Neuronal stem cell (in vitro differentiated cells): ENCODE data around the gene JAG2.

Experiments used
- DNase-seq: peaks from one replicate; pipeline ENCODE4 v3.0.0-alpha.2; 2013; ENCODE audit warnings: low spot score
- H2AFZ ChIP-seq: one replicate; pipeline ENCODE4 v1.6.1; 2013; ENCODE audit warnings: mild to moderate bottlenecking, low read length, inconsistent platforms
- H2AK5ac ChIP-seq: 2 replicates; pipeline ENCODE4 v1.6.1; 2013; ENCODE audit warnings: low read depth, mild to moderate bottlenecking, inconsistent platforms, low read length, moderate library complexity, mixed read lengths
- H2BK120ac ChIP-seq: 2 replicates; pipeline ENCODE4 v1.6.1; 2013; ENCODE audit warnings: low read depth, mild to moderate bottlenecking, inconsistent platforms, low read length, moderate library complexity, mixed read lengths
- H2BK12ac ChIP-seq: one replicate; pipeline ENCODE4 v1.6.1; 2013; ENCODE audit warnings: low read length, inconsistent platforms
- H2BK15ac ChIP-seq: 2 replicates; pipeline ENCODE4 v1.6.1; 2013; ENCODE audit warnings: mild to moderate bottlenecking, low read length, inconsistent platforms, mixed read lengths
- H2BK5ac ChIP-seq: one replicate; pipeline ENCODE4 v1.6.1; 2013; ENCODE audit warnings: inconsistent platforms, mild to moderate bottlenecking, low read length, moderate library complexity
- H3K14ac ChIP-seq: one replicate; pipeline ENCODE4 v1.6.1; 2013; ENCODE audit warnings: low read length, inconsistent platforms
- H3K18ac ChIP-seq: 2 replicates; pipeline ENCODE4 v1.6.1; 2013; ENCODE audit warnings: low read length, inconsistent platforms
- H3K23ac ChIP-seq: 2 replicates; pipeline ENCODE4 v1.6.1; 2013; ENCODE audit warnings: low read depth, mild to moderate bottlenecking, mixed read lengths, low read length, inconsistent platforms; ENCODE audit not compliant: poor library complexity
- H3K27ac ChIP-seq: replicated peaks from 3 replicates; pipeline ENCODE4 v1.5.1; 2013; ENCODE audit warnings: low read length, inconsistent platforms
- H3K27me3 ChIP-seq, 3 experiments: 2 replicates each; pipeline ENCODE4 v1.6.1; 2013; ENCODE audit warnings: low read length in 3 of 3, mild to moderate bottlenecking in 2 of 3, inconsistent platforms in 1 of 3, low read depth in 1 of 3, mixed read lengths in 1 of 3, moderate library complexity in 1 of 3; ENCODE audit not compliant: control insufficient read depth in 3 of 3, insufficient read depth in 3 of 3
- H3K36me3 ChIP-seq, 2 donors: replicated peaks in 1 of 2; 2 replicates each; pipeline ENCODE4 v1.6.1; 2013; ENCODE audit warnings: low read length in 2 of 2; ENCODE audit not compliant: control insufficient read depth in 2 of 2, insufficient read depth in 2 of 2
- H3K4ac ChIP-seq: 2 replicates; pipeline ENCODE4 v1.6.1; 2013; ENCODE audit warnings: inconsistent platforms, mild to moderate bottlenecking, low read length, moderate library complexity
- H3K4me1 ChIP-seq, 2 donors: 1 replicate in 1 of 2; 2 replicates in 1 of 2; pipeline ENCODE4 v1.6.1; 2013; ENCODE audit warnings: low read length in 2 of 2, low read depth in 1 of 2; ENCODE audit not compliant: control insufficient read depth in 2 of 2, insufficient read depth in 1 of 2
- H3K4me2 ChIP-seq: one replicate; pipeline ENCODE4 v1.6.1; 2013; ENCODE audit warnings: mild to moderate bottlenecking, low read length, inconsistent platforms; ENCODE audit not compliant: insufficient read depth, poor library complexity, severe bottlenecking
- H3K4me3 ChIP-seq, 2 donors: 2 replicates each; pipeline ENCODE4 v1.5.1; 2013; ENCODE audit warnings: low read length in 2 of 2, mild to moderate bottlenecking in 2 of 2, inconsistent platforms in 1 of 2, moderate library complexity in 1 of 2
- H3K79me1 ChIP-seq: one replicate; pipeline ENCODE4 v1.6.1; 2013; ENCODE audit warnings: low read depth, mild to moderate bottlenecking, inconsistent platforms, low read length, moderate library complexity
- H3K9ac ChIP-seq: one replicate; pipeline ENCODE4 v1.6.1; 2013; ENCODE audit warnings: mild to moderate bottlenecking, low read depth, low read length, inconsistent platforms; ENCODE audit not compliant: poor library complexity
- H3K9me3 ChIP-seq, 2 donors: replicated peaks in 1 of 2; 2 replicates each; pipeline versions ENCODE3 to v1.6.1; 2013; ENCODE audit warnings: low read length in 2 of 2, mild to moderate bottlenecking in 2 of 2, inconsistent platforms in 1 of 2, low read depth in 1 of 2, mixed read lengths in 1 of 2, moderate library complexity in 1 of 2; ENCODE audit not compliant: control insufficient read depth in 2 of 2, insufficient read depth in 1 of 2
- H4K8ac ChIP-seq: one replicate; pipeline ENCODE4 v1.6.1; 2013; ENCODE audit warnings: low read depth, mild to moderate bottlenecking, inconsistent platforms, low read length, moderate library complexity
- H4K91ac ChIP-seq: one replicate; pipeline ENCODE4 v1.6.1; 2013; ENCODE audit warnings: low read length, low read depth, mild to moderate bottlenecking, inconsistent platforms; ENCODE audit not compliant: poor library complexity
- WGBS, 2 donors: extraction: QIAGEN DNeasy Blood & Tissue Kit; methylation state at CpG; one replicate each; pipeline ENCODE4 v1.1.7; 2013; ENCODE audit warnings: missing lambda C conversion rate in 2 of 2, mixed read lengths in 1 of 2; ENCODE audit not compliant: insufficient read length in 2 of 2, insufficient replicate concordance in 1 of 2; ENCODE audit errors: extremely low coverage in 2 of 2; 5-methylcytosine and 5-hydroxymethylcytosine counted together

JAG2 gene

GRCh38 chr14:105208738-105209075 is 40.1 kb upstream of the JAG2 start:
- H3K9ac ChIP-seq: no peak overlapping the region
- H3K27me3 ChIP-seq: no peaks in the 10 kb centered on the region
- H3K9me3 ChIP-seq: peaks cover 0 to 2% of the 10 kb centered on the region in 2 donors
- no CpG with 5 or more reads among the region's 12 CpGs for WGBS, 2 donors
- no peak overlapping the region for H3K27ac ChIP-seq
- H3K4me1 ChIP-seq: no peaks in the 10 kb centered on the region
- peaks cover 7% of the 10 kb centered on the region for H3K79me1 ChIP-seq
- H2BK12ac ChIP-seq: no peak overlapping the region
- H2BK5ac ChIP-seq: no peak overlapping the region
- no peak overlapping the region for H4K8ac ChIP-seq
- H3K4me2 ChIP-seq: no peak overlapping the region
- no peak overlapping the region for H3K18ac ChIP-seq
- H3K23ac ChIP-seq: no peak overlapping the region
- DNase-seq: no peak
- no peak overlapping the region for H2BK15ac ChIP-seq
- H3K14ac ChIP-seq: no peak overlapping the region
- H3K4ac ChIP-seq: no peak overlapping the region
- H2AFZ ChIP-seq: no peak overlapping the region
- H4K91ac ChIP-seq: no peak overlapping the region
- peaks cover 6 to 15% of the 10 kb centered on the region in 2 donors for H3K36me3 ChIP-seq
- no peak overlapping the region for H2AK5ac ChIP-seq
- H2BK120ac ChIP-seq: no peak overlapping the region
- no peak overlapping the region for H3K4me3 ChIP-seq

GRCh38 chr14:105207996-105208737 is 39.6 kb upstream of the JAG2 start:
- peak overlapping the region; percentile 19 for H2AK5ac ChIP-seq
- H3K18ac ChIP-seq: peak overlapping the region; percentile 71
- H3K27me3 ChIP-seq: no peaks in the 10 kb centered on the region
- no peak overlapping the region for H3K27ac ChIP-seq
- H3K4me3 ChIP-seq: no peak overlapping the region
- H2BK5ac ChIP-seq: no peak overlapping the region
- no peak overlapping the region for H3K4me2 ChIP-seq
- H2BK15ac ChIP-seq: no peak overlapping the region
- no peak overlapping the region for H3K23ac ChIP-seq
- peaks cover 2% of the 10 kb centered on the region in 2 donors for H3K4me1 ChIP-seq
- no peak overlapping the region for H2BK120ac ChIP-seq
- no peak for DNase-seq
- no CpG with 5 or more reads among the region's 25 CpGs for WGBS, 2 donors
- H3K4ac ChIP-seq: no peak overlapping the region
- H3K9me3 ChIP-seq: peaks cover 0 to 2% of the 10 kb centered on the region in 2 donors
- no peak overlapping the region for H3K14ac ChIP-seq
- peaks cover 6% of the 10 kb centered on the region for H3K79me1 ChIP-seq
- peaks cover 6 to 14% of the 10 kb centered on the region in 2 donors for H3K36me3 ChIP-seq
- no peak overlapping the region for H4K91ac ChIP-seq
- H3K9ac ChIP-seq: peak overlapping the region; percentile 50
- H4K8ac ChIP-seq: no peak overlapping the region
- no peak overlapping the region for H2BK12ac ChIP-seq
- H2AFZ ChIP-seq: no peak overlapping the region

DNA sequence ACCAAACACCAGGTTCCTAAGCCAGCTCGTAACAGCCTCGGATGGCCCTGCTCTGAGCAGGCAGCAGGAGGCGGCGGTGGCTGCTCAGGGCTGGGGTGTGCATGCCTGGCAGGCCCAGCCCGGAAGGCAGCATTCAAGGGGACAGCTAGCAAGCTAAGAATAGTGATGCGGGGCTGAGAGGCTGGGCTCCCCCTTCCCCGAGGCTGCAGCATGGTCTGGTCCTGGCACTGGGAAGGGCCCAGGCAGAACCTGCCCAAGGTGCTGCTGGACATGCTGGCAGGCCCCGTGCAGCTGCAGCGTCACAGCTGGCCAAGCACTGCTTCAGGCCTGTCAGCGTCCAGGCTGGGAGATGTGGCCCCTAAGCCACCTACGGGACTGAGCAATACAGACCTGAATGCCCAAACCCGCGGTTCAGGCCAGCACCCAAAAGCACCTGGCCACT is 38.9 kb upstream of the JAG2 start:
- Histone ChIP-seq H3K9ac (peak overlapping the region; percentile 77), H4K91ac (no peak overlapping the region), H3K14ac (peak overlapping the region; percentile 17), H3K4ac (no peak overlapping the region), H2BK15ac (no peak overlapping the region), H2BK120ac (no peak overlapping the region), H3K79me1 (peaks cover 6% of the 10 kb centered on the region), H2AFZ (no peak overlapping the region), H3K4me1 (peaks cover 3 to 4% of the 10 kb centered on the region in 2 donors), H2BK12ac (peak overlapping the region; percentile 84), H3K4me2 (no peak overlapping the region), H2AK5ac (peak overlapping the region; percentile 52), H3K23ac (peak overlapping the region; percentile 65), H2BK5ac (no peak overlapping the region), H3K4me3 (peak overlapping the region in 1 of 2 donors; percentile 42), H3K9me3 (peaks cover 0 to 2% of the 10 kb centered on the region in 2 donors), H4K8ac (no peak overlapping the region), H3K27ac (peak overlapping the region; percentile 36), H3K27me3 (no peaks in the 10 kb centered on the region), H3K18ac (peak overlapping the region; percentile 44), H3K36me3 (peaks cover 6 to 8% of the 10 kb centered on the region in 2 donors)
- DNase-seq: no peak
- no CpG with 5 or more reads among the region's 13 CpGs for WGBS, 2 donors

DNA sequence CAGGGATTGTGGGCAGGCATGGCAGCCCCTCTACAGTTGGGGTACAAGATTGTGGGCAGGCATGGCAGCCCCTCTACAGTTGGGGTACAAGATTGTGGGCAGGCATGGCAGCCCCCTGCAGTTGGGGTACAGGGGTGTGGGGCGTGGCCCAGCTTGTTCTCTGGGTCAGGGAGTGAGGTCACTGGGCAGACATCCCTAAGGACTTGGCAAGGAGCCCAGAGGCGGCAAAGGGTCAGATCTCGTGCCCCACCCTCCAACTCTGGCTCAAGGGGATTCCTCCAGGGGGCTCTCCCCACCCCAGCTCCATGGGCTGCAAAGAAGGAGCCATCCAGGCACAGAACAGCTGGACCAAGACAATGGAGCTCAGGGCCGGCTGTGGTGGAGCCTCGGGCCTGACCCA is 38.3 kb upstream of the JAG2 start:
- DNase-seq: no peak
- no CpG with 5 or more reads among the region's 5 CpGs for WGBS, 2 donors
- H3K9ac ChIP-seq: no peak overlapping the region
- no peak overlapping the region for H2BK120ac ChIP-seq
- peak overlapping the region; percentile 52 for H2AK5ac ChIP-seq
- H3K9me3 ChIP-seq: peaks cover 0 to 2% of the 10 kb centered on the region in 2 donors
- H2BK15ac ChIP-seq: no peak overlapping the region
- H4K8ac ChIP-seq: no peak overlapping the region
- H3K79me1 ChIP-seq: peaks cover 6% of the 10 kb centered on the region
- H3K4me1 ChIP-seq: peaks cover 6 to 8% of the 10 kb centered on the region in 2 donors
- peaks cover 3 to 7% of the 10 kb centered on the region in 2 donors for H3K36me3 ChIP-seq
- no peak overlapping the region for H3K27ac ChIP-seq
- no peak overlapping the region for H3K4ac ChIP-seq
- H3K27me3 ChIP-seq: no peaks in the 10 kb centered on the region
- no peak overlapping the region for H4K91ac ChIP-seq
- H2AFZ ChIP-seq: no peak overlapping the region
- no peak overlapping the region for H3K4me2 ChIP-seq
- H2BK5ac ChIP-seq: no peak overlapping the region
- H3K18ac ChIP-seq: no peak overlapping the region
- no peak overlapping the region for H3K23ac ChIP-seq
- H3K14ac ChIP-seq: no peak overlapping the region
- H2BK12ac ChIP-seq: no peak overlapping the region
- no peak overlapping the region for H3K4me3 ChIP-seq
